Measurements from ENCODE around the gene ZNF672. TPM values are rescaled to one million over a fixed set of nuclear protein-coding genes. Genes with fewer than 3 reads are reported as not detected.

Gene ZNF672
- total RNA-seq, 1 experiment from 2014 or later = 29.1 TPM

GRCh38 chr1:248848602-248849001 lies 10.6 kb downstream of the ZNF672 start:
- Histone ChIP-seq H3K4me3 (ENCODE audit: low read depth, low read length) (no peak overlapping the region), H3K9me3 (no peaks in the 10 kb centered on the region), H3K36me3 (ENCODE audit: control insufficient read depth, insufficient read depth, low read length) (no peaks in the 10 kb centered on the region; the same call in none of the 2 replicates), H3K27me3 (replicated peaks; ENCODE audit: control insufficient read depth, insufficient read depth, low read length) (no peaks in the 10 kb centered on the region), H3K4me1 (no peaks in the 10 kb centered on the region)
- H3K36me3 Mint-ChIP-seq (ENCODE audit: insufficient read depth, unreplicated experiment) = peaks cover 36% of the 10 kb centered on the region
- POLR2A ChIA-PET = interaction anchor here (1.0 kb wide), 1 partner anchor 11 kb away, joined by 3 read pairs; the partner anchor contains the start of gene ZNF672
- intact Hi-C loops (cut with micrococcal nuclease; ENCODE audit: unreplicated experiment) = no loop called here
- no peaks in the 10 kb centered on the region for H3K9me3 Mint-ChIP-seq (ENCODE audit: unreplicated experiment)
- H3K4me1 Mint-ChIP-seq (ENCODE audit: low read depth, unreplicated experiment) = no peaks in the 10 kb centered on the region
- DNase-seq = no peak
- no TSS peak for BruUV-seq (replicated peaks)
- H3K4me3 Mint-ChIP-seq (ENCODE audit: unreplicated experiment) = no peak overlapping the region
- no peak for TF ChIP-seq CTCF (IDR thresholded peaks at IDR 0.05; ENCODE audit: insufficient read depth in 1 of 2, low read depth in 1 of 2, low read length in 1 of 2, severe bottlenecking in 1 of 2, unreplicated experiment in 1 of 2)
- no peak overlapping the region for H3K27ac Mint-ChIP-seq (ENCODE audit: unreplicated experiment)
- no peaks in the 10 kb centered on the region for H3K27me3 Mint-ChIP-seq (ENCODE audit: insufficient read depth, unreplicated experiment)
- CTCF ChIA-PET = no interaction called here

DNA sequence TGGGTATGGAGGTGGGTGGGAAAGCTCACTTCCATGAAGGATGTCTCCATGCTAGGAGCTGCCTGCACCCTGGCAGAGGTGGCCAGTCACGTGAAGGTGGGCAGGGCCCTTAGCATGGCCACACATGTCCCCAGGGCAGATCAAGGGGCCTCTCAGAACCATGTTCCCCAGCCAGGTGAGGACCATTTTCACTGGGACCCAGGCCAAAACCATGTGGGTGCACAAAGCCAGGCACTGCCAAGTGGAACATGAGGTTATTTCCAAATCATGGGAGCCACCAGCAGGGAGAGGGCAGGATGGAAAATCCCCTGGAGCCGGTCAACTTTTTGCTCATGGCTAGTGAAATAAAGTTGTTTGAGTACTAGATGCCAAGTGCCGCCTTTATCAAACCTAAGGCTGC lies 11.1 kb downstream of the ZNF672 start:
- no TSS peak for BruUV-seq (replicated peaks)
- no peak for DNase-seq
- ChIA-PET POLR2A (interaction anchor here (1.0 kb wide), 1 partner anchor 11 kb away, joined by 3 read pairs; the partner anchor contains the start of gene ZNF672), CTCF (no interaction called here)
- no peaks in the 10 kb centered on the region for H3K9me3 Mint-ChIP-seq (ENCODE audit: unreplicated experiment)
- Histone ChIP-seq H3K36me3 (ENCODE audit: control insufficient read depth, insufficient read depth, low read length) (no peaks in the 10 kb centered on the region; the same call in none of the 2 replicates), H3K4me1 (no peaks in the 10 kb centered on the region), H3K4me3 (ENCODE audit: low read depth, low read length) (no peak overlapping the region), H3K9me3 (no peaks in the 10 kb centered on the region), H3K27me3 (replicated peaks; ENCODE audit: control insufficient read depth, insufficient read depth, low read length) (no peaks in the 10 kb centered on the region)
- no peak overlapping the region for H3K27ac Mint-ChIP-seq (ENCODE audit: unreplicated experiment)
- H3K4me3 Mint-ChIP-seq (ENCODE audit: unreplicated experiment) = no peak overlapping the region
- H3K36me3 Mint-ChIP-seq (ENCODE audit: insufficient read depth, unreplicated experiment) = peaks cover 36% of the 10 kb centered on the region
- intact Hi-C loops (cut with micrococcal nuclease; ENCODE audit: unreplicated experiment) = no loop called here
- no peaks in the 10 kb centered on the region for H3K27me3 Mint-ChIP-seq (ENCODE audit: insufficient read depth, unreplicated experiment)
- H3K4me1 Mint-ChIP-seq (ENCODE audit: low read depth, unreplicated experiment) = no peaks in the 10 kb centered on the region
- TF ChIP-seq CTCF (IDR thresholded peaks at IDR 0.05; ENCODE audit: insufficient read depth in 1 of 2, low read depth in 1 of 2, low read length in 1 of 2, severe bottlenecking in 1 of 2, unreplicated experiment in 1 of 2) = no peak

- intact Hi-C loops (cut with micrococcal nuclease; ENCODE audit: unreplicated experiment) = no loop called here
- H3K4me3 Mint-ChIP-seq (ENCODE audit: unreplicated experiment) = no peak overlapping the region
- H3K27ac Mint-ChIP-seq (ENCODE audit: unreplicated experiment) = no peak overlapping the region
- Histone ChIP-seq H3K27me3 (replicated peaks; ENCODE audit: control insufficient read depth, insufficient read depth, low read length) (no peaks in the 10 kb centered on the region), H3K9me3 (no peaks in the 10 kb centered on the region), H3K36me3 (ENCODE audit: control insufficient read depth, insufficient read depth, low read length) (no peaks in the 10 kb centered on the region; the same call in none of the 2 replicates), H3K4me1 (no peaks in the 10 kb centered on the region), H3K4me3 (ENCODE audit: low read depth, low read length) (no peak overlapping the region)
- no peak for DNase-seq
- no peaks in the 10 kb centered on the region for H3K9me3 Mint-ChIP-seq (ENCODE audit: unreplicated experiment)
- TF ChIP-seq CTCF (IDR thresholded peaks at IDR 0.05; ENCODE audit: insufficient read depth in 1 of 2, low read depth in 1 of 2, low read length in 1 of 2, severe bottlenecking in 1 of 2, unreplicated experiment in 1 of 2) = no peak
- no peaks in the 10 kb centered on the region for H3K4me1 Mint-ChIP-seq (ENCODE audit: low read depth, unreplicated experiment)
- ChIA-PET CTCF (no interaction called here), POLR2A (interaction anchor here (1.0 kb wide), 1 partner anchor 12 kb away, joined by 3 read pairs; the partner anchor contains the start of gene ZNF672)
- peaks cover 36% of the 10 kb centered on the region for H3K36me3 Mint-ChIP-seq (ENCODE audit: insufficient read depth, unreplicated experiment)
- BruUV-seq (replicated peaks) = no TSS peak
- no peaks in the 10 kb centered on the region for H3K27me3 Mint-ChIP-seq (ENCODE audit: insufficient read depth, unreplicated experiment)
These were observed 11.6 kb downstream of the ZNF672 start for GRCh38 chr1:248849637-248850036.

All from Caco-2 (cell line).